GM19438 (cell line): ENCODE data around the gene FZR1.

ENCODE experiments used
- ATAC-seq: cut with Tn5 transposase; IDR thresholded peaks from one replicate; pipeline ENCODE4 v1.9.1; 2021; ENCODE audit warnings: low read depth; ENCODE audit not compliant: unreplicated experiment

The FZR1 gene

GRCh38 chr19:3585301-3586126, 79.4 kb downstream of the FZR1 start, which contains the start of gene GIPC3:
GIPC3 (plus strand) TSS chr19:3585478; CDS start chr19:3585598, 120 bp downstream.
- ATAC-seq, result no peak

GRCh38 chr19:3586127-3586626, 80.1 kb downstream of the FZR1 start:
- no peak for ATAC-seq

GRCh38 chr19:3586707-3587346, 80.7 kb downstream of the FZR1 start:
- no peak for ATAC-seq
